Stimulated activated CD8-positive, alpha-beta memory T cell treated with anti-CD3 and anti-CD28 coated beads, Interleukin-12 subunit alpha, Interleukin-12 subunit beta, amount 100 ng/mL, for 24 hours (primary cell): ENCODE measurements around the gene TTF1.

Experiments
- DNase-seq: peaks from one replicate; pipeline ENCODE4 v3.0.0-alpha.2; 2020; ENCODE audit errors: extremely low read depth

TTF1 gene

GRCh38 chr9:132364068-132364467, 42.6 kb downstream of the TTF1 start:
- DNase-seq = no peak

GRCh38 chr9:132357764-132358163, 48.9 kb downstream of the TTF1 start:
- no peak for DNase-seq

- no peak for DNase-seq
Measured at GRCh38 chr9:132356324-132356924, 50.2 kb downstream of the TTF1 start.

- peak; percentile 94 for DNase-seq
Measured at GRCh38 chr9:132354637-132355355, 51.8 kb downstream of the TTF1 start, which contains the start of gene SETX. TSS of gene SETX (minus strand) at chr9:132354986. CDS start at chr9:132349428, 5,558 bp downstream.

- DNase-seq = no peak
Measured at GRCh38 chr9:132351404-132352045, 55.1 kb downstream of the TTF1 start.

GRCh38 chr9:132350861-132351315, 55.8 kb downstream of the TTF1 start:
- no peak for DNase-seq

GRCh38 chr9:132348676-132349075, 58.0 kb downstream of the TTF1 start:
- no peak for DNase-seq

- DNase-seq = no peak
Measured at GRCh38 chr9:132346177-132346576, 60.5 kb downstream of the TTF1 start.

GRCh38 chr9:132341177-132341840, 65.3 kb downstream of the TTF1 start:
- no peak for DNase-seq

- no peak for DNase-seq
Measured at GRCh38 chr9:132334364-132334763, 72.3 kb downstream of the TTF1 start.

- no peak for DNase-seq
Measured at GRCh38 chr9:132333556-132333955, 73.1 kb downstream of the TTF1 start.

GRCh38 chr9:132328580-132328979, 78.1 kb downstream of the TTF1 start:
- no peak for DNase-seq

GRCh38 chr9:132327537-132327936, 79.1 kb downstream of the TTF1 start:
- no peak for DNase-seq
